A204.1 (cell line): Measurements from ENCODE around the gene CERS1.

Source experiments
- FAIRE-seq: peaks from 2 replicates; lab custom pipeline; 2012; peaks lifted over from hg19 to GRCh38; lab: Jason Lieb, UNC

The CERS1 gene

DNA sequence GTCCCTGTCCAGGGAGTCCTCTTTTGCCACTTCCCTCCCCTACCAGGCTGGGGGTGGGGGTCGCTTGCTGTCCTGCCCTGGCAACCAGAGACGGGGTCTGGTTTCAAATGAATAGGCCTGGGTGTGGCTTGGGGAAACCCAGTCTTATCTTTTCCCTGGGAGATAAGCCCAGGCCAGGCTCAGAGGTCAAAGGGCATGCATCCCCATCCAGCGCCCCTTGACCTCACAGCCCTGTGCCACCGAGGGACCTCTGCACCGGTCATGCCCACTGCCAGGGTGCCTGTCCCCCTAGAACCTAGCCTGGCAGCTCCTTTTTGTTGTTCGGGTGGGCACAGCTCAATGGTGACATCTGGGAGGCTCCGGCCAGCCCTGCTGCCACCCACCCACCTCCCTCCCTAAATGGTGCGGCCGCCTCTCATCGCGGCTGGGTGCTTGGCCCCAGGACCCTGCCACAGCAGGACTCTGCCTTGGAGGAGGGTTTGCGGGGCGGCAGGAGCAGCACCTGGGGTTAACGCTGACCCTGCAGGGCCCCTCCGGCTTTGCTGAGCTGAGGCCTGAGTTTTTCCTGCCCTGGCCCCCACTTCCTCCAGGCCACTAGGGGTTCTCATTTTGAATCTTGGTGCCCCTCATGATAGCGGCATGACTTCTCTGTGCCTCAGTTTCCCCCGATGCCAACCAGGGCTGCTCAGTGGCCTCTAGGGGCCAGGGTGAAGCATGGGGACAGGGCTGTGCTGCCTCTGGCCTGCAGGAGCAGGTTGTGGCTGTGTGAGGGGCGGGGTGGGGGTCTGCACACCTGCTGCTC lies 2.9 kb upstream of the CERS1 start:
- FAIRE-seq = no peak

DNA sequence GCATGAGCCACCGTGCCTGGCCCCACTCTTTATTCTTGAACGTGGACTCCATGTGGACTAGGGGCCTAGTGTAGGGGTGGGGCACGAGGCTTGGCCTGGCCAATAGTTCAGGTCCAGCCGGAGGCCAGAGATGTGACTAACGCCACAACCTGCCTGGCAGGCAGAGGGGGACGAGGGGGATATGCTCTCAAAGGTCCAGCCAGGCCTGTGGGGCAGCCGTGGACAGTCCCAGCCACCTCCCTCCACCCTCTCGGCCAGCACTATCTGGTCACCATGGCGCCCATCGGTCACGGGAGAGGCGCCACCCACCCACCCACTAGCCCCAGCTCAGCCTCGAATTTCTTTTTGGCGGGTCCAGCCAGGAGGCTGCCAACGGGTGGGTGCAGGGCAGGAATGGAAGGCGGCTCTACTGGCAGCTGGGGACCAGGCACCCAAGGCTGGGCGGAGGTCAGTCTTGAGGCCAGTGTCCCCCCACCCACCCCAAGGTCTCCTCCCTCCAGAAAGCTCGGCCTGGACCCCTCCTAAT lies 2.2 kb upstream of the CERS1 start:
- FAIRE-seq = no peak

DNA sequence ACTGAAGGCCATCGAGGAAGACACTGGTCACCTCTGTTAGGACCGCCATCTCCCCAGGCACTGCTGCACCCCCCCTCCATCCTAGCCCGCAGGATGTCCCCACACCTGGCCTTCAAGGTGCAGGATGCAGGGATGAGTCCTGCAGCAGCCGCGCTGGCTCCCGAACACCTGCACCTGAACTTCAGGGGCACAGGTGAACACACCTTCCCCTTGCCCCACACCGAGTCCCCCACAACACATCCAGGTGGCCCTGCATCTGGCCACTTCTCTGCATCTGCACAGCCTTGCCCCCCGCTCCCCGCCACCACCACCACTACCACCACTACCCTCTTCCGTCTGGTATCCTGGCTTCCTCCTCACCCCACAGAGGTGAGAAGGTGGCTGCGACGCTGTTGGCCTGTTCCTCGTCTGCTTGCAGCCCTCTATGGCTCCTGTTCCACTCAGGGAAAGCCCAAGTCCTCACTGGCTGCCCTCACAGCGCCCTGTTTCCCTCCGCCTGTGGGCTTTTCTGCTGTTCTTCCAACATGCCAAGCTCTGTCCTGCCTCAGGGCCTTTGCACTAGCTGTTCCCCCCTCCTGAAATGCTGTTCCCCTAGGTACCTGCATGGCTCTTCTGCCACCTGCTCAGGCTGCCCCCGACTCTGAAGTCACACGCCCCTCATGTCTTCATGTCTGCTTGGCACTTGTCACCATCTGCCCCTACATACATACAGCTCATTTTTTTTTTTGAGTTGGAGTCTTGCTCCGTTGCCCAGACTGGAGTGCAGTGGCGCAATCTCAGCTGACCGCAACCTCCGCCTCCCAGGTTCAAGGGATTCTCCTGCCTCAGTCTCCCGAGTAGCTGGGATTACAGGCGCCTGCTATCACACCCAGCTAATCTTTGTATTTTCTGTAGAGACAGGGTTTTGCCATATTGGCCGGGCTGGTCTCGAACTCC lies 1.4 kb upstream of the CERS1 start:
- no peak for FAIRE-seq

DNA sequence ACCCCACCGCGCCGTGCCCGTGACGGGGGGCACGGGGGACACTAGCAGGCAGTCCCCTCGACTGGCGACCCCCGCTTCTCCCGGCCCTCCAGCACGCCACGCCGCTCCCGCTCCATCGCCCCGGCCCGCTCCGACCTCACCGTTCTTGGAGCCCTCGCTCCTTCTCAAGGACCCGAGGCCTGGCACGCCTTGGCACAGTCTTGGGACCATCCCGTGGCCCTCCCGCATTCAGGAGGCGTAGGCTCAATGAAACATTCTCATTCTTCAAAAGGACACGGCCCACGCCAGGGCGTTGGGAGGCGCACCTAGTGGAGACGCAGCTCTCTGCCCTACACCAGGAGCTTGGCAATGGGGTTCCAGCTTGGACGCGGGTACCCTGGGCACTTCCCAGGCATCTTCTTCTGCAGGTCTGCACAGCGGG lies 473 bp upstream of the CERS1 start:
- no peak for FAIRE-seq

DNA sequence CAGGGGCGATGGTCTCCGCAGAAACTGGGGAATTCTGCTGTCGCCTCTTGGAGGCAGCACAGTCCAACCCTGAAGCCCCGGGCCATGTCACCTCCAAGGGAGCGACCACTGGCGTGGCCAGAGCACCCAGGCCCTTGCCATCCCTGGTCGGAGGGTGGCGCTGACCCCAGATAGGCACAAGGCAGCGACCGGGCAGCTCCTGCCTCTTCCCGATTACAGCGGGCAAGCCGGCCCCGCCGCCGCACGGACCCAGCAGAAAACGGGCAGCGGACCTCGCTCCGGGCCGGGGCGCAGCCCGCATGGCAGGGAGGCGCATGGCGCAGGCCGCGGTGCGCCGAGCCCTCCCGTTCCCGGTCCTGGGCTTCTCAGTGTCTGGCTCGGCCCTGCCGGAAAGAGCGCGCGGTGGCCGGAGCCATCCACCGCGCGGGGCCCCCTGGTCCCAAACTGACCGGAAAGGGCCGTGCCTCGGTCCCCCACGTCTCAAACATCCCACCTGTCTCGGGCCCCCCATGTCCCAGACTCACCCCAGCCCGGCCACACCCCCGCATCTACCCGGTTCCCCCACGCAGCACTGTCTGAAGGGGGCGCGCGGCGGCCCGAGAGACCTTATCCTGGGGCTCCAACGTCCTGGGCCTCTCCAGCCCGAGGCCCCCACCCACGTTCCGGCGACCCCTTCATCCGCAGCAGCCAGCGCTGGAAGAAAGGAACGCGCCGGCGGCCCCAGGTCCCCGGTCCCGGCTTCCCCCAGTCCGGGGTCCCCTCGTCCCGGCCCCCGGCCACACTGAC lies 727 bp downstream of the CERS1 start:
- no peak for FAIRE-seq

DNA sequence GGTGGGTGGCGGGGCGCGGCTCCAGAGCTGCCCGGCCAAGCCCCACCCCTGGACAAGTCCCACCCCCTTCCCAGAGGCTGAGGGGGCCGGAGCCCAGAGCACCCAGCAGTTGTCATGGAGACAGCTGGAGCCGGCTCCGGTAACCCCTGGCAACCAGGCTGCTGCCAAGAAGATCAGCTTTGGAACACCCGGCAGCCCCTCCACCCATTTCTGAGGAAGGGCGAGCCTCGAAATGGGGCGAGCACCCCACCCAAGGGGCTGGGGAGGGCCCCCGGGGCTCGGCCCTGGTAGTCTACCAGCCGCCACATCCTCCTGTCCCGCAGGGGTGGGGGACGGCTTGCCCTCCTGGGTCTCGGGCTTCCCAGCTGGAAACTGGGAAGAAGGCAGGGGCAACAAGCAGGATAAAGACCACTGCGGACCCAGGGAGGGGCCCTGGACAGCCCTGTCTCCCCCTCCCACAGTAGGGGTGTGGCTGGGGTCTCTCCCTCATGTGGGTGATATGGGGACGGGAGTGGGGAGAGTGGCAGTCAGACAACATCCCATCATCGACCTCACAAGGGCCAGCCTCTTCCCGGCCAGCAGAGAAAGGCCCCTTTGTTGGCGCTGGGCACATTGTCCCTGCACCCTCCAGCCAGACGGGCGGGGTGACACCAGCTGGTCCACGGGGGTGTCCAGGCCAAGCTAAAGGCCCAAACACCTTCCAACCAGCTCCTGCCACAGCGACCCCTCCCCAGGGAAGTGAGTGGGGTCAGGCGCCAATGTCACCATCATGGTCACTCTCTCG lies 1.5 kb downstream of the CERS1 start:
- FAIRE-seq = no peak

DNA sequence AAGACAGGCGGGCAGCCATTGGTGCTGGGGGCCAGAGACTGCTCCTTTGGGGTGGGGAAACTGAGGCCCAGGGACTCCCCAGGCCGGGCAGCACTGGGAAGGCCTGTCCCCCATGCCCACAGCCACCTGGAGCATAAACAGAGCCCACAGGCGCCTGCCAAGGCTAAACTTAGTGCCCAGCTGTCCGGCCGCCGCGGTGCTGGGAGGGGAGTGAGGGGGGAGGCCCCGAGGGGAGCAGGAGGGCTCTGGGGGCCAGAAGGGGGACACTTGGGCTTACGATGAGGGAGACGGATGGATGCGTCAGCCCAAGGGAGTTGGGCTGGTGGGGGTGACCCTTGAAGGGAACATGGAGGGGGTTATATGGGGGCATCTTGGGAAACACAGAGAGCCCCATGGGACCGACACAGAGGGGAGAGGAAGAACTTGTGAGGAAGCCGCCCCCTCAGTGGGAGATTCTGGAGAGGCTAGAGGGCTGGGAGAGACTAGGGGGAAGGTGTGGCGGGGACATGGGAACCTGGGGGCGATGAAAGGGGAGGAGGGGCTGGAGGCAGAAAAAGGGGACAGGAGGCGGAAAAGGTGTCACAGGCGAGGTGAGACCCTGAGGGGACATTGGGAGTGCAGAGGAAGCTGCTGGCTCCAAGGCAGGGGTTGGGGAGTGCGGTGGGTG lies 2.2 kb downstream of the CERS1 start:
- FAIRE-seq = no peak

DNA sequence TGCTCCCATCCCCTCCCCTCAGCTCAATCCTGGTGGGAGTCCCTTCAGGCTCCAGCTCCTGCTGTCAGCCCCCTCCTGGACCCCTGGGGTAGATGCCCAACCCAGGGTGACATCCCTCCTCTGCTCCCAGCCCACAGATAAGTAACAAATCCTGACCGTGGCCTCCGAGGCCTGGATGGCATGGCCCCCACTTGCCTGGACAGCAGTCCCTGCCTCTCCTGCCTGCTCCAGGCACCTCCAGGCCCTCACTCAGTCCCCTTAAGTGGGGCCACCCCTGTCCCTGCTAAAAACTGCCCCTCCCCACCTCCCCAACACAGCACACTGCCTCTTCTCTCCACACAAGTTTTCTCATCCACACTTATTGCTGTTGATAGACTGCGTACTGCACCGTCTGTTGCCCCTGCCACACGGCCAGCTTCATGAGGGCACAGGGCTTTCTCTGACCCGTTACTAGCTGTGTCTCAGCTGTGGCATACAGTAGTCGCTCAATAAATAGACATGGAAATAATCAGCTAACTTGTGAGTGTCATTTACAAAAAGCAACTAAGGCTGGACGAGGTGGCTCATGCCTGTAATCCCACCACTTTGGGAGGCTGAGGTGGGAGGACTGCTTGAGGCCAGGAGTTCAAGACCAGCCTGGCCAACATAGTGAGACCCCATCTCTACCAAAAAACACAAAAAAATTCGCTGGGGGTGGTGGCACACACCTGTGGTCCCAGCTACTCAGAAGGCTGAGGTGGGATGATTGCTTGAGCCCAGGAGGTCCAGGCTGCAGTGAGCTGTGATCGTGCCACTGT lies 5.8 kb downstream of the CERS1 start:
- no peak for FAIRE-seq

DNA sequence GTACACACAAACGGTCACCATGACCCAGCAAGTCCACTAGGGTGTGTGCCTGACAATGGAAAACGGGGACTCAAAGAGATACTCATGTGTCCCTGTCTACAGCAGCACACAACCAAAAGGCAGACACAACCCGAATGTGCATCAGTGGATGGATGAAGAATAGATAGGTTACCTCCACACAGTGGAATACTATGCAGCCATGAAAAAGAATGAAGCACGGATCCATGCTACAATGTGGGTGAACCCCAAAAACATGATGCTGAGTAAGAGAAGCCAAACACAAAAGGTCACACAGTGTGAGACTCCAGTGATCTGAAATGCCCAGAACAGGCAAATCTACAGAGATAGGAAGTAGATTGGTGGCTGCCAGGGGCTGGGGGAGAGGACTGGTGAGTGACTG lies 9.0 kb downstream of the CERS1 start:
- no peak for FAIRE-seq

DNA sequence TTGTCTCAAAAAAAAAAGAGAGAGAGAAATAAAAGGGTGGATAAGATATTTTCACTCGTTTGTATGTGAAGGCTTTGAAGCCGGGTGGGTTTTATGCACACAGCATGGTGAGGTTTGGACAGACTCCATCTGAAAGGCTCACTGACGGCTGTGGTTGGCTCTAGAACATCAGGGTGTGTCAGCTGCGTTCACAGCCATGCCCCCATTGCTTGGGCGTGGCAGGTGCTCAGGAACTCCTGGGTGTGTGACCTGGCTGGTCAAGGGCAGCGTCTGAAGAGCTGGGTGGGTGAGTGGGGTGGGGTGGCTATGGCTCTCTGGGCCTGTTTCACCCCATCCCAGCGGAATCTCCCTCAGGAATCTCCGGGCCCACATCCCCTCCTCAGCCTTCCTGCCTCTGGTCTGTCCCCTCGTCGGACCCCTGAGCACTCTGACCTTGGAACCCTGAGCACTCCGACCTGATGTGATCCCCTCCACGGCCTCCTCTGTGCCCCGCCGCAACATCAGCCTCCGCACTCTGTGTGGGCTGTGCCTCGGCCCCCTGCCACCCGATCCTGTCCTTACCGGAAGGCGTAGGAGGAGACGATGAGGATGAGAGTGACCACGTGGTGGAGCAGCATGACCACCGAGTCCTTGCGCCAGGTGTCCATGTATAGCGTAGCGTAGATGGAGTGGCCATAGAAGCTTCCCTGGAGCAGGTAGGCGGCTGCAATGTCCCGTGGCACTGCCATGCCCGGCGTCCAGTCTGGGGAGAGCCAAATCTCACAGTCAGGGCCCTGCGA lies 12.2 kb downstream of the CERS1 start:
- no peak for FAIRE-seq

DNA sequence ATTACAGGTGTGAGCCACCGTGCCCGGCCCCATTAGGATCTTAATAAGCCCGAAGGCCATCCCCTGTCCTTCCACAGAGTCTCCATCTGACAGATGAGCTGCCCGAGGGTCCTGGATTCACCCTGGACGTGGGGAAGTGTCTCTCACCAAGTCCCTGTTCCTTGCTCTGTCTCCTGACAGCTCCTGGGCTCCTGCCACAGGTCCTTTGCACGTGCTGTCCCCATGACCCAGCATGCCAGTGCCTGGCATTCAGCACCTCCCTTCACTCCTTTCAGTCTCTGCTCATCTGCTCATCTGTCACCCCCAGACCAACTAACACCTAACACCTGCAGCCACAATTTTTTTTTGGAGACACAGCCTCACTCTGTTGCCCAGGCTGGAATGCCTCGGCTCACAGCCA lies 14.5 kb downstream of the CERS1 start:
- FAIRE-seq = no peak

DNA sequence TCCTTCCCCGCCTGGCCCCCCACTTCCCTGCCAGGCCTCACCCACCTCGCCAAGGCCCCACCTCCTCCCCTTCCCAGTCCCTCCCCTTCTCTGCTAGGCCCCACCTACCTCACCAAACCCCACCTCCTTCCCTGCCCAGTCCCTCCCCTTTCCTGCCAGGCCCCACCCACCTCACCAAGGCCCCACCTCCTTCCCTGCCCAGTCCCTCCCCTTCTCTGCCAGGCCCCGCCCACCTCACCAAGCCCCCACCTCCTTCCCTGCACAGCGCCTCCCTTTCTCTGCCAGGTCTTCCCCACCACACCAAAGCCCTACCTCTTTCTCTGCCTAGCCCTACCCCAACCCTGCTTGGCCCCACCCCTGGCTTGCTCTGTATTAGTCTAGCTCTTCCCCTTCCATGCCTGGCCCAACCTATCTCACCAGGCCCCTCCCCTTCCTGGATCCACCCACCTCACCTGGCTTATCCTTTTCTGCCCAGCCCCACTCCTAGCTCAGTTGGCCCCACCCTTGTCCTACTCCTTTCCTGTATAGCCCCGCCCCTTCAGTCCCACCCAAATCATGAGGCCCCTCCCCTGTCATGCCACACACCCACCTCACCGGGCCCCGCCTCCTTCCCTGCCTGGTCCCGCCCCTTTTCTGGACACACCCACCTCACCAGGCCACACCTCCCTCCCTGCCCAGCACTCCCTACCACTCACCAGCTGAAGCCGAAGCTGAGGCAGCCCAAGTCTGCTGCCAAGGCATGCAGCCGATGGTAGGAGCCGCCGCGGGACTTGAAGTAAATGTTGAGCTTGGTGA lies 16.2 kb downstream of the CERS1 start:
- FAIRE-seq = no peak

DNA sequence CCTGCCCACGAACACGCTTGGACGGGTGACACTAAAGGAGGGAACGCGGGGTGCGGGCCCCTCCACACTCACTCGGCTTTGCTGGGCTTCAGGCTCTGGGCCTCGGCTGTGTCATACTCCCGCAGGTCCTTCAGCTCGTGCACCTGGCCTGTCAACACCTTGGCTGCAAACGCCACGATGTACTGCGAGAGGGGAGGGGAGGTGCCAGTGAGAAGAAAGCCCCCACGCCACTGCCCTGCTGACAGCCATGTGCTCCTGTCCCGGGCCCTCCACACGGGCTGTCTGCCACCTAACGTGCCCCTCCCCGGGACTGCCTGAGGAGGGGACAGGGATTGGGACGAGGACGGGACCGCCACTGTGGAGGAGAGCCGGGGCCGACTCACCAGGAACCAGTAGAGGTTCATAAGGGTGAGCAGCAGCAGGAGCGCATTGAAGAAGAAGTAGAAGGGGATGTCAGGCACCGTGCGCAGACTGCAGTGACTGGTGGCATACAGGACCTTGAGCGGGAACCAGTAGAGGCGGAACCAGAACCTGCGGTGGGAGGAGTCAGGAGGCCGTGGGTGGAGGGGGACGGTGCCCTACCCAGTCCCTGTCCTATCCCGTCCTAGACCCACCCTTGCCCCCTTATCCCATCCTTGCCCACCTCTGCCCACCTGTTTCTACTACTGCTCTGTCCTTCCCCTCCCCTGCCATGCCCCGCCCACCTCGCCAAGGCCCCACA lies 16.9 kb downstream of the CERS1 start:
- no peak for FAIRE-seq

DNA sequence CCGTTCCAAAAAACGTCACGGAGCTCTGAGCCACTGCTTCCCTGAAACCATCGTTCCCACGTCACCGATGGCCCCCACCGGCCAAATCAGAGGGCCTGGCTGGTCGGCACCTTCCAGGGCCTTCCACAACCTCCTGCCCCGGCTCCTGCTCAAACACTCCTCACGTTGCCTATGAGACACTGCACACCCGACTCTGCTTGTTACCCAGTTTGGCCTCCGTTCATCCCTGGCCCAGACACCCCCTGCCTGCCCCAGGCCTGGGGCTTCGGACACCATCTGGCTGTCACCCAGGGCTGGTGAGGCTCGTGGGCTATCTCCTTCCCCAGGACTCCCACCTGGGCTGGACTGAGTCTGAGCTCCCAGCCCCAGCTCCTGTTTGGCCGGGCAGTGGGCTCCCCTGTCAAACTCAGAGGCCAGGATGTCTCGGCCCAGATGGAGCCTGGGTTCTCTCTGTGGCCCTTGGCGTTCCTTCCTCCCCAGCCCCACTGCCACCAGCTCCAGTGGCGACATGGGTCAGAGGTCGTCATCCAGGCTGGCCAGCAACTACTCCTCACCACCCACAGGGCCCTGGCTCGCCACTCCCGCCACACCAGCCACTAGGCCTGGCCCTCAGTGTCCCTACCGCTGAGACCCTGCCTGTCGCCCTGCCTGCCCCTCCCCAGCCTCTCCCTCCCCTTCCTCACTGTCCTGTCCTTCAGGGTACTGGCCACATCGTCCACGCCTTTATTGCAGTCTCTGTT lies 17.7 kb downstream of the CERS1 start:
- no peak for FAIRE-seq

DNA sequence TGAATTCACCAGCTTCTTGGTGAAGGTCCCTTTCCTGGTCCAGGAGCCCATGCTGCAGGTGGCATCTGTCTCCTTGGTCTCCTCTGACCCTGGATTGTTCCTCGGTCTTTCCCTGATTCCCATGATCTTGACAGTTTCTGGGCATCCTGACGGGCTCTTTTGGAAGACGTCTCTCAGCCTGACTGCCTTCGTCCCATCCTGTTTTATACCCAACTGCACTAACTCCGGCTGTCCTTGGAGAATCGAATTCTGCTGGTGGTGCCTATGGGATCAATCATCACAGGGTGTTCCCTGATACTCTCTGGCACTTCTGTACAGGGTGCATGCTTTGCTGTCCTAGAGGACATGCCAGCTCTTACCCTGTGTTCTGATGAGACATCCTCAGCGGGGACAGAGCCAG lies 19.1 kb downstream of the CERS1 start:
- no peak for FAIRE-seq

DNA sequence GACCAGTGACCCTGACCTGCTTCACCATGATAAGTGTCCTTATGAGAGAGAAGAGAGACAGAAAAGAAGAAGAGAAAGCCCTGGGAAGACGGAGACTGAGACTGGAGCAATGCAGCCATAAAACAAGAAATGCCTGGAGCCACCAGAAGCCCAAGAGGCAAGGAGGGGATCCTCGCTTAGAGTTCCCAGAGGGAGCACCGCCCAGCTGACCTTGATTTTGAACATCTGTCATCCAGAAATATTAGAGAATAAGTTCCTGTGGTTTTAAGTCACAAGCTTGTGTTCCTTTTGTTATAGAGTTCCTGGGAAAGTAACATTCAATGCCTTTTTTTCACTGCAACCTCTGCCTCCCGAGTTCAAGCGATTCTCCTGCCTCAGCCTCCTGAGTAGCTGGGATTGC lies 20.2 kb downstream of the CERS1 start:
- no peak for FAIRE-seq

DNA sequence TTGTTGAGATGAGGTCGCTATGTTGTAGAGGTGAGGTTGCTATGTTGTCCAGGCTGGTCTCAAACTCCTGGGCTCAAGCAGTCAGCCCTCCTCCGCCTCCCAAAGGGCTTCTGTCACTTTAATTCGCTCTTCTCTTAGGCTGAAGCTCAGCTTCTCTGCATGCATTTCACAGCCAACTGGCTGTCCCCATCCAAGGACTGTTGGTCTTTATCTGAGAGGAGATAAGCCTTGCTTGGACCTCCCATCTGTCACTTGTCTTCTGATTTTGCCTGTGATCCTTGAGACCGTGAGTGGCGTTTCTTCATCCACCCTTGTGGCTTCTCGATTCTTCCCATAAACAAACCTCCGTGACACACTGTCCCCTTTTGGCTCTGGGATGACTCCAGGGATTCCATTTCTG lies 24.4 kb downstream of the CERS1 start:
- no peak for FAIRE-seq
